ENCODE results near the gene PHLDB2.

Gene PHLDB2

GRCh38 chr3:111850537-111850936 lies 8.5 kb upstream of the PHLDB2 start:
- Histone ChIP-seq H2BK120ac (ENCODE audit: low read depth, low read length) (no peak overlapping the region), H3K4me2 (ENCODE audit: low read length) (no peak overlapping the region), H4K8ac (ENCODE audit: low read depth, low read length) (no peak overlapping the region), H3K27me3 (ENCODE audit: insufficient read depth, low read length, poor library complexity) (no peaks in the 10 kb centered on the region), H3K4me1 (ENCODE audit: control insufficient read depth, low read depth, low read length) (peaks cover 15% of the 10 kb centered on the region), H3K18ac (ENCODE audit: low read length) (no peak overlapping the region), H3K4ac (ENCODE audit: low read depth, low read length) (no peak overlapping the region), H2AK5ac (ENCODE audit: low read length) (no peak overlapping the region), H3K23ac (ENCODE audit: low read length) (no peak overlapping the region), H3K79me2 (ENCODE audit: control insufficient read depth, insufficient read depth, low read length) (no peaks in the 10 kb centered on the region), H3K9ac (ENCODE audit: low read length) (no peak overlapping the region), H2BK5ac (ENCODE audit: low read length) (no peak overlapping the region), H3K36me3 (ENCODE audit: control insufficient read depth, insufficient read depth, low read length) (no peaks in the 10 kb centered on the region), H2BK15ac (replicated peaks; ENCODE audit: low read depth) (no peak overlapping the region), H3K4me3 (ENCODE audit: low read length) (no peak overlapping the region), H3K56ac (ENCODE audit: low read length) (no peak overlapping the region), H3K79me1 (ENCODE audit: low read length) (no peaks in the 10 kb centered on the region), H3K27ac (ENCODE audit: low read depth, low read length) (no peak overlapping the region), H4K5ac (ENCODE audit: low read length) (no peak overlapping the region)
- DNase-seq = no peak
- WGBS (ENCODE audit: extremely low coverage, insufficient coverage, low lambda C conversion rate) = no CpG with 5 or more reads among the region's 3 CpGs

- Histone ChIP-seq H4K5ac (ENCODE audit: low read length) (no peak overlapping the region), H2BK15ac (replicated peaks; ENCODE audit: low read depth) (no peak overlapping the region), H3K9ac (ENCODE audit: low read length) (no peak overlapping the region), H3K4ac (ENCODE audit: low read depth, low read length) (peak overlapping the region; percentile 70), H3K4me2 (ENCODE audit: low read length) (no peak overlapping the region), H3K23ac (ENCODE audit: low read length) (no peak overlapping the region), H4K8ac (ENCODE audit: low read depth, low read length) (no peak overlapping the region), H2BK120ac (ENCODE audit: low read depth, low read length) (peak overlapping the region; percentile 97), H3K56ac (ENCODE audit: low read length) (peak overlapping the region; percentile 1), H2AK5ac (ENCODE audit: low read length) (no peak overlapping the region), H2BK5ac (ENCODE audit: low read length) (peak overlapping the region; percentile 48), H3K79me2 (ENCODE audit: control insufficient read depth, insufficient read depth, low read length) (no peaks in the 10 kb centered on the region), H3K18ac (ENCODE audit: low read length) (peak overlapping the region; percentile 97), H3K4me3 (ENCODE audit: low read length) (no peak overlapping the region), H3K36me3 (ENCODE audit: control insufficient read depth, insufficient read depth, low read length) (no peaks in the 10 kb centered on the region), H3K79me1 (ENCODE audit: low read length) (no peaks in the 10 kb centered on the region), H3K27ac (ENCODE audit: low read depth, low read length) (peak overlapping the region; percentile 80), H3K4me1 (ENCODE audit: control insufficient read depth, low read depth, low read length) (peaks cover 15% of the 10 kb centered on the region), H3K27me3 (ENCODE audit: insufficient read depth, low read length, poor library complexity) (no peaks in the 10 kb centered on the region)
- DNase-seq = peak; percentile 93
- WGBS (ENCODE audit: extremely low coverage, insufficient coverage, low lambda C conversion rate) = no CpG with 5 or more reads among the region's 8 CpGs
These were observed 7.5 kb upstream of the PHLDB2 start for GRCh38 chr3:111851511-111851954.

DNA sequence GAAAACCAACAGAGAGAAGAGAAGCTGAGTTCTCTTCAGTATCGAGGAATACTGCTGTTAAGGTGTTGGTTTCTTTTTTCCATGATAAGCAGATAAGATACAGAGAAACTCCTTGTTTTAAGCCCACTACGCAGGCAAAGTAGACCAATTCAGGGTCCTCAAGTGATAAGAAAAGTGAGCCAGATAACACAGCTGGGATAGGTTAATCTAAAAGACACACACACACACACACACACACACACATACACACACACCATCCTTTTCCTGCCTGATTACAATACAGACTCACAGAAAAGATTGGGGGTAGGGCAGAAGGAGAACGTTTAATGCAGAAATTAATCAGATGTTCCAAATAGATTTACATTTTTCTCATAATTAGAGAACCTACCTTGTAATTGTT lies 6.5 kb upstream of the PHLDB2 start:
- no peaks in the 10 kb centered on the region for H3K36me3 ChIP-seq (ENCODE audit: control insufficient read depth, insufficient read depth, low read length)
- no peaks in the 10 kb centered on the region for H3K79me1 ChIP-seq (ENCODE audit: low read length)
- H2BK5ac ChIP-seq (ENCODE audit: low read length) = no peak overlapping the region
- H3K27ac ChIP-seq (ENCODE audit: low read depth, low read length) = no peak overlapping the region
- H3K56ac ChIP-seq (ENCODE audit: low read length) = no peak overlapping the region
- H3K4ac ChIP-seq (ENCODE audit: low read depth, low read length) = no peak overlapping the region
- H3K4me2 ChIP-seq (ENCODE audit: low read length) = no peak overlapping the region
- no peaks in the 10 kb centered on the region for H3K79me2 ChIP-seq (ENCODE audit: control insufficient read depth, insufficient read depth, low read length)
- H4K5ac ChIP-seq (ENCODE audit: low read length) = no peak overlapping the region
- no peak overlapping the region for H3K23ac ChIP-seq (ENCODE audit: low read length)
- no CpG with 5 or more reads among the region's 3 CpGs for WGBS (ENCODE audit: extremely low coverage, insufficient coverage, low lambda C conversion rate)
- H3K18ac ChIP-seq (ENCODE audit: low read length) = no peak overlapping the region
- H4K8ac ChIP-seq (ENCODE audit: low read depth, low read length) = no peak overlapping the region
- no peak overlapping the region for H3K9ac ChIP-seq (ENCODE audit: low read length)
- H2BK120ac ChIP-seq (ENCODE audit: low read depth, low read length) = no peak overlapping the region
- H2AK5ac ChIP-seq (ENCODE audit: low read length) = no peak overlapping the region
- no peaks in the 10 kb centered on the region for H3K27me3 ChIP-seq (ENCODE audit: insufficient read depth, low read length, poor library complexity)
- no peak overlapping the region for H2BK15ac ChIP-seq (replicated peaks; ENCODE audit: low read depth)
- DNase-seq = peak; percentile 97
- H3K4me3 ChIP-seq (ENCODE audit: low read length) = no peak overlapping the region
- H3K4me1 ChIP-seq (ENCODE audit: control insufficient read depth, low read depth, low read length) = peaks cover 12% of the 10 kb centered on the region

GRCh38 chr3:111853068-111853467 lies 6.0 kb upstream of the PHLDB2 start:
- no peak overlapping the region for H3K23ac ChIP-seq (ENCODE audit: low read length)
- peak overlapping the region; percentile 30 for H3K18ac ChIP-seq (ENCODE audit: low read length)
- no peaks in the 10 kb centered on the region for H3K27me3 ChIP-seq (ENCODE audit: insufficient read depth, low read length, poor library complexity)
- no peaks in the 10 kb centered on the region for H3K36me3 ChIP-seq (ENCODE audit: control insufficient read depth, insufficient read depth, low read length)
- no CpG with 5 or more reads among the region's 1 CpG for WGBS (ENCODE audit: extremely low coverage, insufficient coverage, low lambda C conversion rate)
- H2BK5ac ChIP-seq (ENCODE audit: low read length) = peak overlapping the region; percentile 51
- no peaks in the 10 kb centered on the region for H3K79me2 ChIP-seq (ENCODE audit: control insufficient read depth, insufficient read depth, low read length)
- no peak overlapping the region for H3K4me3 ChIP-seq (ENCODE audit: low read length)
- H2BK120ac ChIP-seq (ENCODE audit: low read depth, low read length) = no peak overlapping the region
- H4K5ac ChIP-seq (ENCODE audit: low read length) = no peak overlapping the region
- H3K79me1 ChIP-seq (ENCODE audit: low read length) = no peaks in the 10 kb centered on the region
- H3K9ac ChIP-seq (ENCODE audit: low read length) = no peak overlapping the region
- H3K4me1 ChIP-seq (ENCODE audit: control insufficient read depth, low read depth, low read length) = peaks cover 10% of the 10 kb centered on the region
- peak overlapping the region; percentile 79 for H2BK15ac ChIP-seq (replicated peaks; ENCODE audit: low read depth)
- DNase-seq = no peak
- no peak overlapping the region for H4K8ac ChIP-seq (ENCODE audit: low read depth, low read length)
- no peak overlapping the region for H2AK5ac ChIP-seq (ENCODE audit: low read length)
- no peak overlapping the region for H3K4me2 ChIP-seq (ENCODE audit: low read length)
- H3K27ac ChIP-seq (ENCODE audit: low read depth, low read length) = no peak overlapping the region
- H3K4ac ChIP-seq (ENCODE audit: low read depth, low read length) = no peak overlapping the region
- H3K56ac ChIP-seq (ENCODE audit: low read length) = peak overlapping the region; percentile 60

DNA sequence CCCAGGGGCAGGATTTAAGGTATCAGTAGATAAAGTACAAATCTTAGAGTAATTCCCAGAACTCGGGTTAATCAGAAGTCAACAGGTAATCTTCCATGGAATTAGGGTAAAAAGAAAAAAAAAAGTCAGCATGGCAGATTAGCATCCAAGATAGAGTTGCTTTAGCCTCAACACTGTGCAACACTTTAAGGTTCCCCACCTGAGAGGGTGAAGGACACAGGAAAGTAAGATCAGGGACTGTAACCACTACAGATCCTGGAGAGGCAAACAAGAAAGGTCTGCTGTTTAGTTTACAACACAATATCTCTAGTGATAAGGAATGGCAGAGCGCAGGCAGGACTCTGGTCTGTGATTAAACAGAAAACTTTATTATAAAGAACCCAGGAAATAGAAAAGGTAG lies 4.1 kb upstream of the PHLDB2 start:
- H2BK5ac ChIP-seq (ENCODE audit: low read length) = no peak overlapping the region
- no peak overlapping the region for H4K8ac ChIP-seq (ENCODE audit: low read depth, low read length)
- no peak overlapping the region for H2BK120ac ChIP-seq (ENCODE audit: low read depth, low read length)
- H3K23ac ChIP-seq (ENCODE audit: low read length) = no peak overlapping the region
- peak overlapping the region; percentile 51 for H3K56ac ChIP-seq (ENCODE audit: low read length)
- H2AK5ac ChIP-seq (ENCODE audit: low read length) = no peak overlapping the region
- H3K9ac ChIP-seq (ENCODE audit: low read length) = no peak overlapping the region
- H3K79me2 ChIP-seq (ENCODE audit: control insufficient read depth, insufficient read depth, low read length) = no peaks in the 10 kb centered on the region
- H2BK15ac ChIP-seq (replicated peaks; ENCODE audit: low read depth) = no peak overlapping the region
- H3K4ac ChIP-seq (ENCODE audit: low read depth, low read length) = no peak overlapping the region
- peak; percentile 64 for DNase-seq
- no peak overlapping the region for H3K4me2 ChIP-seq (ENCODE audit: low read length)
- H3K79me1 ChIP-seq (ENCODE audit: low read length) = no peaks in the 10 kb centered on the region
- no peaks in the 10 kb centered on the region for H3K36me3 ChIP-seq (ENCODE audit: control insufficient read depth, insufficient read depth, low read length)
- peak overlapping the region; percentile 29 for H3K27ac ChIP-seq (ENCODE audit: low read depth, low read length)
- H3K4me3 ChIP-seq (ENCODE audit: low read length) = no peak overlapping the region
- no peak overlapping the region for H3K18ac ChIP-seq (ENCODE audit: low read length)
- H3K27me3 ChIP-seq (ENCODE audit: insufficient read depth, low read length, poor library complexity) = no peaks in the 10 kb centered on the region
- H3K4me1 ChIP-seq (ENCODE audit: control insufficient read depth, low read depth, low read length) = peaks cover 11% of the 10 kb centered on the region
- WGBS (ENCODE audit: extremely low coverage, insufficient coverage, low lambda C conversion rate) = no CpG with 5 or more reads among the region's 2 CpGs
- no peak overlapping the region for H4K5ac ChIP-seq (ENCODE audit: low read length)

DNA sequence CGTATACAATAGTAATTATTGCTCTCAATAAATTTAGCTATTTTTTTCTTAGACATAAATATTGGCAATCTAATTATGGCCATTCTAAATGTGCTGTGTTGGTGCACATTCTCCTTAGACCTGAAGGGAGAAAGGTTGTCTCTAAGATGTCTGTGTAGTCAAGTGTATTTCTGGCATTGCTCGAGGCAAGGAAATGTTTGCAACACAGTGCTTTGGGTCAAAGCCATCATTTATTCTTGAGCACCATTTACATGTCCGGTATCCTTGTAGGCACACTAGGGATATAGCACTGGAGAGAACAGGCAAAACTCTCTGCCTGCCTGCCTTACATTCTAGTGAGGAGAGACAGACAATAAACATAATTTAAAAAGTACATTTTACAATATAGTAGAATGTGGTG lies 2.6 kb upstream of the PHLDB2 start:
- peaks cover 9% of the 10 kb centered on the region for H3K4me1 ChIP-seq (ENCODE audit: control insufficient read depth, low read depth, low read length)
- H3K27ac ChIP-seq (ENCODE audit: low read depth, low read length) = no peak overlapping the region
- H2AK5ac ChIP-seq (ENCODE audit: low read length) = no peak overlapping the region
- H3K4me3 ChIP-seq (ENCODE audit: low read length) = no peak overlapping the region
- no peak overlapping the region for H4K5ac ChIP-seq (ENCODE audit: low read length)
- no peak overlapping the region for H3K56ac ChIP-seq (ENCODE audit: low read length)
- H3K36me3 ChIP-seq (ENCODE audit: control insufficient read depth, insufficient read depth, low read length) = no peaks in the 10 kb centered on the region
- H3K4me2 ChIP-seq (ENCODE audit: low read length) = no peak overlapping the region
- peaks cover 7% of the 10 kb centered on the region for H3K79me2 ChIP-seq (ENCODE audit: control insufficient read depth, insufficient read depth, low read length)
- H3K9ac ChIP-seq (ENCODE audit: low read length) = no peak overlapping the region
- H3K4ac ChIP-seq (ENCODE audit: low read depth, low read length) = no peak overlapping the region
- H2BK5ac ChIP-seq (ENCODE audit: low read length) = no peak overlapping the region
- no CpG with 5 or more reads among the region's 3 CpGs for WGBS (ENCODE audit: extremely low coverage, insufficient coverage, low lambda C conversion rate)
- H4K8ac ChIP-seq (ENCODE audit: low read depth, low read length) = no peak overlapping the region
- H3K23ac ChIP-seq (ENCODE audit: low read length) = no peak overlapping the region
- no peak overlapping the region for H2BK15ac ChIP-seq (replicated peaks; ENCODE audit: low read depth)
- DNase-seq = no peak
- no peaks in the 10 kb centered on the region for H3K79me1 ChIP-seq (ENCODE audit: low read length)
- H2BK120ac ChIP-seq (ENCODE audit: low read depth, low read length) = no peak overlapping the region
- no peaks in the 10 kb centered on the region for H3K27me3 ChIP-seq (ENCODE audit: insufficient read depth, low read length, poor library complexity)
- peak overlapping the region; percentile 47 for H3K18ac ChIP-seq (ENCODE audit: low read length)
